WI38 (cell line): ENCODE measurements around the gene SLC12A5.

Experiments used
- H3K4me3 ChIP-seq: 2 replicates; pipeline ENCODE4 v1.5.1; 2011; ENCODE audit warnings: low read depth, mild to moderate bottlenecking, control low read depth, low read length
- CTCF ChIP-seq: IDR thresholded peaks from 2 replicates; pipeline ENCODE4 v1.5.1; 2012; ENCODE audit warnings: low read depth, mild to moderate bottlenecking, control low read depth, low read length

The SLC12A5 gene

GRCh38 chr20:46013829-46014516, 15.0 kb upstream of the SLC12A5 start:
- H3K4me3 ChIP-seq = no peak overlapping the region
- peak; percentile 71 for TF ChIP-seq CTCF

GRCh38 chr20:46014517-46015396, 14.3 kb upstream of the SLC12A5 start:
- TF ChIP-seq CTCF = no peak
- H3K4me3 ChIP-seq = no peak overlapping the region

- H3K4me3 ChIP-seq = no peak overlapping the region
Measured at GRCh38 chr20:46017272-46017671, 11.7 kb upstream of the SLC12A5 start.

GRCh38 chr20:46018112-46018511, 10.9 kb upstream of the SLC12A5 start:
- TF ChIP-seq CTCF = no peak
- H3K4me3 ChIP-seq = no peak overlapping the region

More at GRCh38 chr20:46017272-46017671, 11.7 kb upstream of the SLC12A5 start:
- no peak for TF ChIP-seq CTCF

GRCh38 chr20:46018611-46019010, 10.4 kb upstream of the SLC12A5 start:
- no peak overlapping the region for H3K4me3 ChIP-seq
- TF ChIP-seq CTCF = no peak

- H3K4me3 ChIP-seq = no peak overlapping the region
- TF ChIP-seq CTCF = no peak
Measured at GRCh38 chr20:46020555-46020954, 8.5 kb upstream of the SLC12A5 start.
